ENCODE results near the gene CHI3L1. TPM values are rescaled to one million over a fixed set of nuclear protein-coding genes. Genes with fewer than 3 reads are reported as not detected.
"Not testable (repeated sequence)": the region's sequence is repeated elsewhere in the genome, so short reads cannot be mapped to it uniquely, and the experiment has no call there.

Gene CHI3L1
- 0.37 and 0.42 TPM in 2 replicates for total RNA-seq (2014; rRNA removed; shearing (Covaris generic))

DNA sequence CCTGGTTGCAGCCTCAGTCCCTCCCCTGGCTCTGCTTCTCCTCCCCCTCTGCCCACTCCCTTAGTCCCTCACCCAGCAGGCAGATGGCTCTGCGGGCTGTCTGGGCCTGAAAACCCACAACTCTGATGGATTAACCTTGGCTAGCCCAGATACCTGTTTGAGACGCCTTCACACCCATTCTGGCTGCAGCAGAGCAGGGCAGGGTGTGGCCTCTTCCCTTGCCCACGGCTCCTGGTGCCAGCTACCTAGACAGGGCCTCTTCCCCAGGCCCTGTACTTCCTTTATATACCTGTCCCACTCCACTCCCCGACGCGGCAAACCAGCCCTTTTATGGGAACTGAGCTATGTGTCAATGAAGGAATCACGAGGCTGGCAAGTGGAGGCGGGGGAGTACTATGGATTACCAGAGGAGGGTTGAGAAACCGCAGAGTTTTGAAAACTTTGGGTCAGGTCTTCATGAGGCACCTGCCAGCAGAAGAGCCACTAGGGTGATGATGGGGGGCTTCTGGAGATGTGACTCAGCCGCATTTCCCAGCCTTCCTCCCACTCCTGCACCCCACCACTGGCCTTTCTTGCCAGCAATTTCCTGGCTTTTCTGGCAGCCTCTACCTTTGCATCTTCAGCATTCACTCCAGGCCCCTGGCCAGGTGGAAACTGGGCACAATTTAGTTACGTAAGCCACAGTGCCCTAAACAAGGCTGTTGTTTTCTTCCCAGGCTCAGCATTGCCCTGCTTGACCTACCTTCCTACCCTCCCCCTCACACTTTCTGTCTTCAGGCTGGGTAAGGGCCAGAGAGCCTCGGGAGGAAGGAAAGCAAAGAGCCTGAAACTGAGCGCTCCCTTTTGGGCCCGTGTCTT, at the start of gene CHI3L1:
TSS of gene CHI3L1 (minus strand) at position 259 of the 858 bp plus-strand sequence. CDS start at position 178, 81 bp downstream.
- peak; percentile 77 for DNase-seq
- no peaks in the 10 kb centered on the region for H3K27me3 ChIP-seq (ENCODE audit: control insufficient read depth, insufficient read depth, low read length)
- no peaks in the 10 kb centered on the region for H3K36me3 ChIP-seq (replicated peaks; ENCODE audit: control insufficient read depth, insufficient read depth, low read length)
- no peak within 1 kb of the TSS for H3K4me3 ChIP-seq (ENCODE audit: insufficient read depth, low read depth, low read length)

GRCh38 chr1:203234901-203235300, 48.4 kb upstream of the CHI3L1 start:
- not testable (repeated sequence) for DNase-seq; H3K27me3 ChIP-seq (ENCODE audit: control insufficient read depth, insufficient read depth, low read length); H3K4me3 ChIP-seq (ENCODE audit: insufficient read depth, low read depth, low read length); H3K36me3 ChIP-seq (replicated peaks; ENCODE audit: control insufficient read depth, insufficient read depth, low read length)

GRCh38 chr1:203229471-203230135, 43.1 kb upstream of the CHI3L1 start, which contains the start of gene CHIT1:
TSS of gene CHIT1 (minus strand) at chr1:203229673. CDS start at chr1:203229636, 37 bp downstream.
- no peak for DNase-seq
- no peaks in the 10 kb centered on the region for H3K36me3 ChIP-seq (replicated peaks; ENCODE audit: control insufficient read depth, insufficient read depth, low read length)
- H3K27me3 ChIP-seq (ENCODE audit: control insufficient read depth, insufficient read depth, low read length), result peaks cover 3% of the 10 kb centered on the region; the same call in 1 of the 2 replicates
- H3K4me3 ChIP-seq (ENCODE audit: insufficient read depth, low read depth, low read length), result no peak within 1 kb of the TSS

- H3K36me3 ChIP-seq (replicated peaks; ENCODE audit: control insufficient read depth, insufficient read depth, low read length), result no peaks in the 10 kb centered on the region
These were observed 42.2 kb upstream of the CHI3L1 start for GRCh38 chr1:203228670-203229069.

DNA sequence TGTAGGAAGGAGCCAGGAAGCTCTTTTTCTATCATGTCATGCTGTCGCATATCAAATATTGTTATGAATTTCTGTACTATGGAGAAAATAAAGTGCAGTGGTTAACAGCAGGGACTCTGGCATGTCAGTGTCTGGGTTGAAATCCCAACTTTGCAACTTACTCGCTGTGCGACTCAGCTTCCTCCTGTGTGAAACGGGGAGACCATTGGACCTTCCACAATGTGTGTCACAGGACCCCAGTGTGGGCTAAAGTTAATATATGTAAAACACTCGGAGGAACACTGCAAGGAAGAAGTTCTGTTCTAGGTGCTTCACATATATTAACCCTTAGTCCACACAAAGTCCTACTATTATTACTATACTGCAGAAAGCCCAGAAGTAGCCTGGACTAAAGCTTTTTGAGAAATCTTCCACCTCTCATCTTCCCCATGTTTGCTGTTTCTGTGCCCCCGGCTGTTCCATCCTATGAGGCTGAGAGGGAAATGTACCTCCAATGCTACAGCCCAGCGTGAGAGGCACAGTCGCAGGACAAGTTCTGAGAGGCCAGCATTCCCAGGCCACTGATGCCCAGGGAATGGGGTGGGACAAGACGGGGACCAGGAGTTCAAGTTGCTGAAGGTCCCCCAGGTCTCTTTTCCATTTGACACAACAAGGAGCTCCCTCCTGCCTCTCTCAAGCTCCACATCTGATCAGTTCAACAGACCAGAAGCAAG, 41.0 kb upstream of the CHI3L1 start:
- Histone ChIP-seq H3K27me3 (ENCODE audit: control insufficient read depth, insufficient read depth, low read length) (peaks cover 3% of the 10 kb centered on the region; the same call in 1 of the 2 replicates), H3K36me3 (replicated peaks; ENCODE audit: control insufficient read depth, insufficient read depth, low read length) (no peaks in the 10 kb centered on the region), H3K4me3 (ENCODE audit: insufficient read depth, low read depth, low read length) (no peak overlapping the region)
- DNase-seq, result no peak

More at GRCh38 chr1:203228670-203229069, 42.2 kb upstream of the CHI3L1 start:
- DNase-seq, result no peak
- no peak overlapping the region for H3K4me3 ChIP-seq (ENCODE audit: insufficient read depth, low read depth, low read length)
- peaks cover 3% of the 10 kb centered on the region; the same call in 1 of the 2 replicates for H3K27me3 ChIP-seq (ENCODE audit: control insufficient read depth, insufficient read depth, low read length)

GRCh38 chr1:203225071-203225470, 38.6 kb upstream of the CHI3L1 start:
- Histone ChIP-seq H3K27me3 (ENCODE audit: control insufficient read depth, insufficient read depth, low read length) (peaks cover 1% of the 10 kb centered on the region; the same call in 1 of the 2 replicates), H3K36me3 (replicated peaks; ENCODE audit: control insufficient read depth, insufficient read depth, low read length) (no peaks in the 10 kb centered on the region), H3K4me3 (ENCODE audit: insufficient read depth, low read depth, low read length) (no peak overlapping the region)
- no peak for DNase-seq

- no peaks in the 10 kb centered on the region; the same call in 1 of the 2 replicates for H3K27me3 ChIP-seq (ENCODE audit: control insufficient read depth, insufficient read depth, low read length)
- H3K36me3 ChIP-seq (replicated peaks; ENCODE audit: control insufficient read depth, insufficient read depth, low read length), result no peaks in the 10 kb centered on the region
- DNase-seq, result no peak
- no peak overlapping the region for H3K4me3 ChIP-seq (ENCODE audit: insufficient read depth, low read depth, low read length)
These were observed 36.7 kb upstream of the CHI3L1 start for GRCh38 chr1:203223012-203223775.

- DNase-seq, result peak; percentile 51
- H3K27me3 ChIP-seq (ENCODE audit: control insufficient read depth, insufficient read depth, low read length), result no peaks in the 10 kb centered on the region; the same call in 1 of the 2 replicates
- no peak overlapping the region for H3K4me3 ChIP-seq (ENCODE audit: insufficient read depth, low read depth, low read length)
- no peaks in the 10 kb centered on the region for H3K36me3 ChIP-seq (replicated peaks; ENCODE audit: control insufficient read depth, insufficient read depth, low read length)
These were observed 33.4 kb upstream of the CHI3L1 start for GRCh38 chr1:203219934-203220333.

- no peak for DNase-seq
- Histone ChIP-seq H3K4me3 (ENCODE audit: insufficient read depth, low read depth, low read length) (no peak overlapping the region), H3K36me3 (replicated peaks; ENCODE audit: control insufficient read depth, insufficient read depth, low read length) (no peaks in the 10 kb centered on the region), H3K27me3 (ENCODE audit: control insufficient read depth, insufficient read depth, low read length) (no peaks in the 10 kb centered on the region; the same call in 1 of the 2 replicates)
These were observed 32.7 kb upstream of the CHI3L1 start for GRCh38 chr1:203219171-203219570.

GRCh38 chr1:203217668-203218067, 31.2 kb upstream of the CHI3L1 start:
- H3K36me3 ChIP-seq (replicated peaks; ENCODE audit: control insufficient read depth, insufficient read depth, low read length), result no peaks in the 10 kb centered on the region
- H3K27me3 ChIP-seq (ENCODE audit: control insufficient read depth, insufficient read depth, low read length), result no peaks in the 10 kb centered on the region; the same call in 1 of the 2 replicates
- no peak overlapping the region for H3K4me3 ChIP-seq (ENCODE audit: insufficient read depth, low read depth, low read length)
- peak; percentile 41 for DNase-seq

DNA sequence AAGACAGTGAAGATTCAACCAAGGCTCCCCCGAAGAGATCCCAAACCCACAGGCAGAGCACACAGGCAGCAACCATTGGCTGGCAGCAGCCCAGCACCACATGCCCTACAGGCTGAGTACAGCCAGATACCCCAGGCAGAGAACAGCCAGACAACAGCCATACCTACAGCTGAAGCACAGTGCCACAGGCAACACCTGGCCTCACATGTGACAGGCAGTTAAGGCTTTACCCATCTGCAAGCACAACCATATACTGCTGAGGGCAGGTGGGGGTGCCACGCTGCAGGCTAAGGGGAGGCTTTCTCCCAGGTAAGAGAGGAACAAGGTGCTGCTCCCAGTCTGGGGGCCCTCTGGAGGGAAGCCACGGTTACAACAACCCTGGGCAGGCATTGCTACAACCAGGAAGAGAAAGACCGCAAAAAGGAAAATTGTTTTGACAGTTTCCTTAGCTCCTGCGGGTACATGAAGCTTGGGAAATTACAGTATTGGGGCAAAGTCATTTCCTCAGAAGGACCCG, 30.7 kb upstream of the CHI3L1 start:
- H3K4me3 ChIP-seq (ENCODE audit: insufficient read depth, low read depth, low read length), result no peak overlapping the region
- DNase-seq, result peak; percentile 76
- H3K36me3 ChIP-seq (replicated peaks; ENCODE audit: control insufficient read depth, insufficient read depth, low read length), result no peaks in the 10 kb centered on the region
- H3K27me3 ChIP-seq (ENCODE audit: control insufficient read depth, insufficient read depth, low read length), result no peaks in the 10 kb centered on the region; the same call in 1 of the 2 replicates

DNA sequence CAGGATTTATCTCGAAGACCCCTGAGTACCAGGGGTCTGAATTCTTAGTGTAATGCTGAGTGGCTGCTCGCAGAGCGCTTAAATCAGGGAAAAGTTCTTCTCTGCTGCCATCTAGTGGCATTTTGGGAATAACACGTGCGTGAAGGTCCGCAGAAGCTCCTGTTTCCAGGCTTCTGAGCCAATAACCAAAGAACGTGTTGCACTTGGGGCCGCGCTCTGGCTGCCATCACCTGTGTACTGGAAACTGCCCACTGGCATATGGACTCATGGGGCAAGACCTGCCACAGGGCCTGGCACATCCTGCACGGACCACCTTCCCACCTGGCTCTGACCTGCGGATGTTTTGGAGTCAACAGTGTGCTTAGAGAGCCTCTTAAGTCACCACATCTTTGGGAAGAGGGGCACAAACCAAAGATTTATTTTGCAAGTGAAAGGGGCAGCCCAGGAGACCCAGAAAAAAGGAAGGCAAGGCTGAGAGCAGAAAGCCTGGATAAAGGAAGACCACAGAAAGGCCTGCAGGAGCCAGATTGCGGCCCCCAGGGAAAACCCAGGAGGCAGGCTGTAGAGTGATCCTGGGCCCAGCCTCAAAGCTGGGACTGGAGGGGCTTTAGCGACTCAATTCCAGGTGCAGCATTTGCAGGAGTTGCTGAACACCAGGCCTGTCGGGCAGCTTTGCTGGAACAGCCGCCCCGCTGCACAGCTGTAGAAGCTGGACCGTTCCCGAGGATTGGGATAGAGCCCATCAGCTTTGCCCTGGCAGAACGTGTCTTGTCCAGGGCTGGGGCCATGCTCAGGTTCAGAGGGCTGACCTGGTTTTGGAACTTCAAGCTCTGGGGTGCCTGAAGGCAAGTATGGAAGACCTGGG, 30.0 kb upstream of the CHI3L1 start:
- Histone ChIP-seq H3K4me3 (ENCODE audit: insufficient read depth, low read depth, low read length) (no peak overlapping the region), H3K27me3 (ENCODE audit: control insufficient read depth, insufficient read depth, low read length) (no peaks in the 10 kb centered on the region), H3K36me3 (replicated peaks; ENCODE audit: control insufficient read depth, insufficient read depth, low read length) (no peaks in the 10 kb centered on the region)
- DNase-seq, result peak; percentile 80

GRCh38 chr1:203215573-203215972, 29.1 kb upstream of the CHI3L1 start:
- no peak overlapping the region for H3K4me3 ChIP-seq (ENCODE audit: insufficient read depth, low read depth, low read length)
- DNase-seq, result no peak
- no peaks in the 10 kb centered on the region for H3K36me3 ChIP-seq (replicated peaks; ENCODE audit: control insufficient read depth, insufficient read depth, low read length)
- no peaks in the 10 kb centered on the region for H3K27me3 ChIP-seq (ENCODE audit: control insufficient read depth, insufficient read depth, low read length)

All from H7 (cell line).